Amygdala (tissue), 56 donors: ENCODE measurements around the gene CTU2.

Source experiments
- DNase-seq, 56 donors: peaks; one replicate each; lab custom pipeline; 2025; lab: John Stamatoyannopoulos, UW

The CTU2 gene

DNA sequence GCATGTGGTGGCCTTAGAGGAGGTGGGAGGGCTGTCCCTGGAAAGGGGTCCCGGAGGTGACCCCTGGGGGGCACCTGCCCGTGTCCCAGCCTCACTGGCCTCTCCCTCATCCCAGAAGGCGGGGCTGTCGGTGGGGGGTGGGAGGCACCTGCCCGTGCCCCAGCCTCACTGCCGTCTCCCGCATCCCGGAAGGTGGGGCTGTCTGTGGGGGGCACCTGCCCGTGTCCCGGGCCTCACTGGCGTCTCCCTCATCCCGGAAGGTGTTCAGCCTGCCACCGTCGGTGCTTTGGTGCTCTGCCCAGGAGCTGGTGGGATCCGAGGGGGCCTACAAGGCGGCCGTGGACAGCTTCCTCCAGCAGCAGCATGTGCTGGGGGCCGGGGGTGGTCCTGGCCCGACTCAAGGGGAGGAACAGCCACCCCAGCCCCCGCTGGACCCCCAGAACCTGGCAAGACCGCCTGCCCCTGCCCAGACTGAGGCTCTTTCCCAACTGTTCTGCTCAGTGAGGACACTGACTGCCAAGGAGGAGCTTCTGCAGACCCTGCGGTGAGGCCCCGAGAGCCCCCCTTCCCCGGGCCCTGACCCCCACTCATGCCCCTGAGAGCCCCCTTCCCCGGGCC, 6.2 kb downstream of the CTU2 start:
- no peak for DNase-seq

- DNase-seq = no peak
Measured at GRCh38 chr16:88713054-88713453, 6.8 kb downstream of the CTU2 start.

DNA sequence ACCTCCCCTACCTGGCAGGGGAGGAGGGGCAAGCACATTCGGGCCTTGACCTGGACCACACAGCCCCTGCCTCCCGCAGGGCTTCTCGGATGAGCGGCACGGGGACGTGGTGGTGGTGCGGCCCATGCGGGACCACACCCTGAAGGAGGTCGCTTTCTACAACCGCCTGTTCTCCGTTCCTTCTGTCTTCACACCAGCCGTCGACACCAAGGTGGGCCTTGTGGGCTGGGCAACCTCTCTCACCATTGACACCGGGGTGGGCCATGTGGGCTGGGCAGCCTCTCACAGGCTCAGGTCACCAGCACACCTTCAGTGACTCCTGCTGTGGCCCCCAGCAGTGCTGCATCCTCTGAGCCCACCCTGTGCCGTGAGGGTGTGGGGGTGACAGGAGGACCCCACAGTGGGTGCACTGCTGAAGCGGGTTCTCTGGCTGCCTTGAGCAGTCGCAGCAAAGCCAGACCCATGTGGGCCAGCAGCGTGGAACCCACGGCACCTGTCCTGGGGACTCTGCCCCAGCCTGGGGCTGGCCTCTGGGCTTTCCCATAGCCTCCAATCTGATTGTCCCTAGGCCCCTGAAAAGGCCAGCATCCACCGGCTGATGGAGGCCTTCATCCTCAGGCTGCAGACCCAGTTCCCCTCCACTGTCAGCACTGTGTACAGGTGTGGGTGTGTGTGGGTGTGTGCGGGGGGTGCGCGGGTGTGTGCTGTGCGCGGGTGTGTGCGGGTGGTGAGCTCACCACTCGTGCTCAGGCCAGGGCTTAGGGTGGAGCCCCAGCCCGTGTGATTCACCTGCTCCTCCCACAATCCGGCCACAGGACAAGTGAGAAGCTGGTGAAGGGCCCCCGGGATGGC, 7.5 kb downstream of the CTU2 start:
- no peak for DNase-seq

DNA sequence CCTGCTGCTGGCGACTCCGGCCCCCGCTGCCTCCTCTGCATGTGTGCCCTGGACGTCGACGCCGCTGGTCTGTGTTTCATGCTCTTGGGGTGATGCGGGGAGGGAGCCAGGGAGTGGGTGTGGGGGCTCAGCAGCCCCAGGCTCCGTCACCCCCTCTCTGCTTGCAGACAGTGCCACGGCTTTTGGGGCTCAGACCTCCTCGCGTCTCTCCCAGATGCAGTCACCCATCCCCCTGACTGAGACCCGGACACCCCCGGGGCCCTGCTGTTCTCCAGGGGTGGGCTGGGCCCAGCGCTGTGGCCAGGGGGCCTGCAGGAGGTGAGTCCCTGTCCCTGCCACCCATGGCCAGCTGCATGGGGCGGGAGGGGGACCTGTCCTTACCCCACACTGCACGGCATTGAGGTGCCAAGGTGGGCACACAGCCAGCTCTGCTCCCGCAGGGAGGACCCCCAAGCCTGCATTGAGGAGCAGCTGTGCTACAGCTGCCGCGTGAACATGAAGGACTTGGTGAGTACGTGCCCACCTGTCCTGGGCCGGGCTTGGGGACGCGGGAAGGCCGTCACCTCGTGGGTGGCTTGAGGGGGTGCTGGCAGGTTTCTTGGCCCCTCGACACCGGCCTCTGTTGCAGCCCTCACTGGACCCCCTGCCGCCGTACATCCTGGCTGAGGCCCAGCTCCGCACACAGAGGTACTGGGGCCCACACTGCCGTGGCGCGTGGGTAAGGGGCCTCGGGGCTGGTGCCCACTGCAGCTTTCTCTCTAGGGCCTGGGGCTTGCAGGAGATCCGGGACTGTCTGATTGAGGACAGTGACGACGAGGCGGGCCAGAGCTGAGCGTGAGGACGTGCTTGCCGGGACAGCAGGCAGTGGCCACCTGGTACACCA, 8.4 kb downstream of the CTU2 start:
- DNase-seq = no peak

- DNase-seq = no peak
Measured at GRCh38 chr16:88715312-88716190, 9.2 kb downstream of the CTU2 start.

DNA sequence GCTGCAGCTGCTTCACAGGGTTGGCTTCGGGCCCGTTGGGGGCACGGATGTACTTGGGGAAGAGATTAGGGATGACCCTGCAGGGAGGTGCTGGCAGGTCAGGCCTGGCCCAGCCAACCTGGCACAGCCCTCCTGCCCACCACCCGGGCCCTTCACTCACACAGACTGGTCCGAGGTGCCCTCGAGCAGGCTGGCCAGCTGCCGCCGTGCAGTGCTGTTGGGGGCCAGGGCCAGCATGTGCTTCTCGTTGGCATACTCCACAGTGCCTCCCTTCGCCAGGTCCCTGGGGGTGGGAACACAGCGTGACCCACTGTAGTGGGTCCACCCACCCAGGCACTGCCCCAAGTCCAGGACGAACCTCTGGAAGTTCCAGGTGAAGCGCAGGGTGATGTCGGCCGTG, 9.9 kb downstream of the CTU2 start:
- no peak for DNase-seq

DNA sequence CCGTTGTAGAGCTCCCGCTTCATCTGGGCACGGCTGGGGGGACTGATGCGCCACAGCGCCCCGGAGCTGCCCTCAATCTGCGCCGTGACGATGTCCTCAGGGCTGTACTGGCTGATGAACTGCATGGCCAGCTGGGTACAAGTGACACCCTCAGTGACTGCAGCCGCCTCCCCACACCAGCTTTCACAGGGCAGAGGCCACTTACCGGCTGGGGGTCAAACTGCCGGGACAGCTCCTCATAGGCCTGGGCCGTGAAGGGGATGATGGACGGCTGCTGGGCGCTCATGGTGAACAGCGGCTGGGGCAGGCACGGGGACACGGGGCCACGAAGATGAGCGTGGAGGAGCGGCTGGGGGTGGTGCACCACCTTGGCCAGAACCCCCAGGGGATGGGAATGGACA, 10.3 kb downstream of the CTU2 start:
- no peak for DNase-seq

DNA sequence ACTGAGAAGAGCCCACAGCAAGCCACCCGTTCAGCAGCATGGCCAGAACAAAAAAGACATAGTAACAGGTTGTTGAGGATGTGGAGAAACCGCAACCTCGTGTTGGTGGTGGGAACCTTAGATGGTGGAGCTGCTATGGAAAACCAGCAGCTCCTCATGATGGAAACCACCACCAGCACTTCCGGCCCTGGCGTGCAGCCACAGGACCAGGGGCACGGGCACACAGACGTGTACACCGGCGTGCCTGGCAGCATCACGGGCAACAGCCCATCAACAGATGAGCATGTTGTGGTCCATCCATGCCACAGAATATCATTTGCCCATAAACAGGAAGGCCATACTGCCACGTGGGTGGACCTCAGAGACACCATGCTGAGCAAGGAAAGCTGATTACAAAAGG, 11.9 kb downstream of the CTU2 start:
- no peak for DNase-seq

DNA sequence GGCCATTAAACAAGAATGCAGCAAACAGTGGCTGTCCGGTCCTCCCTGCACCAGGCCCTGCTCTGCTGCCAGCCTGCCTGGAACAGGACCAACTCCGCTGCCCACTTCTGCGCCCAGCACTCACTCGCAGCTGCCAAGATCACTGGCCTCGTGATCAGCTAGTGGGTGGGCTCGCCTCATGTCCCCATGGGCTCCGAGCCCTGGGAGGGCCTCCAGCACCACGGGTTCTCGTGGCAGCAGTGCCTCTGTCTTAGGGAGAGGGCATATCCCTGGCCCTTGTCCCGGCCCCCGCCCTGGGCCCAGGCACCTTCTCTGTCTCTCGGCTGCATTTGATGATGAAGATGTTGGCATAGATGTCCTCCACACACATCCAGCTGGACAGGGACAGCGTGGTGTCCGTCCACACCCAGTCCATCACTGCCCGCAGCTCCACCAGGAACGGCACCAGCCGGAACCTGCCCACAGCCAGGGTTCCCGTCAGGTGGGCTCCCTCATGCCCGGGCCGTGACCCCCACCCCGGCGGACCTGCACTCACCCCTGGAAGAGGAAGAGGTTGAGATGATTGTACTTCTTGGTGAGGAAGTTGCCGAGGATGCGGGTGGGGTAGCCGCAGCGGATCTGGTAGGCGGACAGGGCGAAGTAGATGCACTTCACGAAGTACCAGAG, 13.1 kb downstream of the CTU2 start:
- DNase-seq = peak in 54 of 56 donors; percentile 28 to 93 (median 80)

GRCh38 chr16:88719933-88720296, 13.6 kb downstream of the CTU2 start:
- no peak for DNase-seq

- no peak for DNase-seq
Measured at GRCh38 chr16:88720396-88720970, 14.2 kb downstream of the CTU2 start.

- DNase-seq = no peak
Measured at GRCh38 chr16:88721236-88721635, 14.9 kb downstream of the CTU2 start.

GRCh38 chr16:88721815-88722755, 15.8 kb downstream of the CTU2 start:
- no peak for DNase-seq

DNA sequence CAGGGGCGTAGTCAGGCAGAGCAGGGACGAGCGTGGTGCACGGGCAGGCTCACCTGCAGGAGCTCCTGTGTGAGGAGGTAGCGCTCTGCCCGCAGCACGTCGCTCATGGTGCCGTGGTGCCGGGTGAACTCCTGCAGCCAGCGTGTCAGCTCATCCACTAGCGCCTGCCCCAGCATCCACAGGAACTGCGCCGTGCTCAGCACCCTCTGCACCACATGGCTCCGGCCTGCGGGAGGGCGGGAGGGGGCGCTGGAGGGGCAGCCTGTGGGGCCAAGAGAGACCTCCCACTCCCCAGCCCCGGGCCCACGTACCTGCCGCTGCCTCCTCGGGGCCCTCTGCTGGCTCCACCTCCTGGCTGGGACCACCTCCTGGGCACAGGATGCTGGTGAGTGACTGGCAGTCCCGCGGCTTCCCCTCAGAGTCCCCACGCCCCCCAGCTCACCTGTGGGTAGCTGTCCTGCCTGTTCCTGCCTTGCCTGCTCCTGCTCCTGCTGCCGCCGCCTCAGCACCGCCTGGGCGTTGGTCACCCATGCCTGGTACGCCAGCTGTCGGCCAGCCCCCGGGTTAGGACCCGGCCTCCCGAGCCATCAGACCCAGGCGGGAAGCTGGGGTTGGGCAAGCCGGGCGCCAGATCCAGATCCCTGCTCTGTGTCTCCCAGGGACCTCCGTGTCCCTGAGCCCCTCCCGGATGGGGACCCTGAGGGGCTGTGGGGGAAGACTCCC, 16.6 kb downstream of the CTU2 start:
- no peak for DNase-seq

DNA sequence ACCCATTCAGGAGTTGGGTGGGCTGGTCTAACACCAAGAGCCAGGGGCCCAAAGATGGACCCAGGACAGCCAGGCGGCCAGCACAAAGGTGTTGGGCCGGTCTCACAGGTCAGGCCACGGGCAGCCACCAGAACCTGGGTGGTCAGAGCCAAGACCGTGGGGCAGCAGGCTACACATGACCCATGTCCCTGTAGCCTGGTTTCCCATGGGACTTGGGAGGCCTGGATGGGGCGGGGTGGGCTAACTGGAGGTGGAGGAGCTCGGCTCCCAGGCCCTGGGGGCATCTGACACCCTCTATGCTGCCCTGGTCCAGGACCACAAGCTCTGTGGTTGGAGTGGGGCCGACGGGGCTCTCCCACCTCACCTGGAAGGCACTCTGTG, 17.2 kb downstream of the CTU2 start:
- no peak for DNase-seq

GRCh38 chr16:88723911-88724310, 17.6 kb downstream of the CTU2 start:
- DNase-seq = no peak

GRCh38 chr16:88724855-88725555, 18.7 kb downstream of the CTU2 start:
- no peak for DNase-seq
